Mononuclear cell (primary cell): Measurements from ENCODE around the gene C1QC. TPM values are rescaled to one million over a fixed set of nuclear protein-coding genes. Genes with fewer than 3 reads are reported as not detected.

ENCODE experiments used
- H3K27me3 ChIP-seq: 2 replicates; pipeline ENCODE4 v1.6.0; 2011; ENCODE audit warnings: low read length, control low read depth; ENCODE audit not compliant: insufficient read depth
- H3K4me1 ChIP-seq: 2 replicates; pipeline ENCODE4 v1.5.1; 2011; ENCODE audit warnings: mild to moderate bottlenecking, low read length, control low read depth; ENCODE audit not compliant: insufficient read depth
- H3K4me3 ChIP-seq: 2 replicates; pipeline ENCODE4 v1.5.1; 2011; ENCODE audit warnings: mild to moderate bottlenecking, low read length, moderate library complexity
- H3K9me3 ChIP-seq: 2 replicates; pipeline ENCODE4 v1.5.1; 2011; ENCODE audit warnings: low read depth, mild to moderate bottlenecking, control low read depth, low read length
- total RNA-seq: library from RNA; depleted of rRNA; stranded (reverse); fragments of >200 nt; gene quantifications from one replicate; pipeline ENCODE4 v1.2.3, GENCODE V29; 2012

The C1QC gene
- total RNA-seq, 1 donor, result 0.52 TPM

DNA sequence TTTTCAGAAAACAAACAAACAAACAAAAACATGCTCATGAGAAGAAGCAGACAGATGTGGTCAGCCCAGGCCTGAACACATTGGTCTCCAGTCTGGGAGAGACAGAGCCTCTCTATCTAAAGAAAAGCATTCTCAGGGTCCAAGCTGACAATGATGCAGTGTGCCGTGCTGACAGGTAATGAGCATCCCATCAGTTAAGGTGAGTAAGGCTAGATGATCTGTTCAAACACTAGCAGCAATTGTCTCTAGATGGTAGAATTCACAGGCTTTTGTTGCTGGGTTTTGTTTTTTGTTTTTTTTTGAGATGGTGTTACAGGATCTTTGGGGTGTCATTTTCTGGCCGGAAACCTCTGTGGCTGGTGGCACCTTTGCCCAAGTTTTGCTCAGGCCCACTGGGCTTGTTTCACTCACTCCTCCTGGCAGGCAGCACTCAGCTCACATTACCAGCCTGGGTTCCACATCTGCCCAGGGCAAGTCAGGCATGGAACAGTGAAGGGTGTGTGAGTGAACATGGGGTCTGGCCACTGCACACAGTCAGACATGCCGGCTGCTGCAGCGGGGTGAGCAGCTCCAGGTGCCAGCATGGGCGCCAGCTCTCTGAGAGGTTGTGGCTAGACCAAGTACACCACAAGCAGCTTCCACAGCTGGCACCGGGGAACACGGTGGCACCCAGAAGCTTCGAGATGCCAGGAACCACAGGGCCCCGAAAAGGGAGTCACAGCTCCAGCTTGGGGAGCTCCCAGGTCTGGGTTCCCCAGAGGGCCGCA is 9.6 kb upstream of the C1QC start:
- no peaks in the 10 kb centered on the region for H3K9me3 ChIP-seq
- H3K4me1 ChIP-seq, result no peaks in the 10 kb centered on the region
- H3K27me3 ChIP-seq, result no peaks in the 10 kb centered on the region
- no peak overlapping the region for H3K4me3 ChIP-seq

GRCh38 chr1:22635436-22635835 is 8.0 kb upstream of the C1QC start:
- Histone ChIP-seq H3K4me3 (no peak overlapping the region), H3K27me3 (no peaks in the 10 kb centered on the region), H3K9me3 (no peaks in the 10 kb centered on the region), H3K4me1 (no peaks in the 10 kb centered on the region)

- no peaks in the 10 kb centered on the region for H3K9me3 ChIP-seq
- H3K4me1 ChIP-seq, result no peaks in the 10 kb centered on the region
- no peaks in the 10 kb centered on the region for H3K27me3 ChIP-seq
- no peak within 1 kb of the TSS for H3K4me3 ChIP-seq
Measured at GRCh38 chr1:22636353-22636752, 7.1 kb upstream of the C1QC start, which contains the start of gene C1QA. C1QA (plus strand) TSS chr1:22636628; CDS start chr1:22637617, 989 bp downstream.

DNA sequence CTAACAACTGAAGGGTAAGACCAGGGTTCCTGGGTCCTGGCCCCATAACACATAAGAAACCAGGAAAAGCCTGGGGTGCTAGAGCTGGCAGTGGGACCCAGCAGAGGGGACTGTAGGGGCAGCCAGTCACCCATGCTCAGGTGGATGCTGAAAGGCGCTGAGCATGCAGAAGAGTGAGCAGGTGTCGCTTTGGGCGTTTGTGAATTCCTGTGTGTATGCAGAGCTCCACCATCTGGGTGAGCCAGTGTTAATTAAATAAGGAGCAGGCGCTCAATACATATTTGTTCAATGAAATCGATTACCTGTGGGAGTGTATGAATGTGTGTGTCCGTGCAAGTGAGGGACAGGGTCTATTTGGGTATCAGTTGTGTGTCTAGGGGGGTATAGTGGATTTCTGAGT is 6.5 kb upstream of the C1QC start:
- H3K27me3 ChIP-seq, result no peaks in the 10 kb centered on the region
- no peaks in the 10 kb centered on the region for H3K9me3 ChIP-seq
- no peaks in the 10 kb centered on the region for H3K4me1 ChIP-seq
- H3K4me3 ChIP-seq, result no peak overlapping the region

- Histone ChIP-seq H3K27me3 (no peaks in the 10 kb centered on the region), H3K4me3 (no peak overlapping the region), H3K9me3 (no peaks in the 10 kb centered on the region), H3K4me1 (no peaks in the 10 kb centered on the region)
Measured at GRCh38 chr1:22637907-22638445, 5.5 kb upstream of the C1QC start.

GRCh38 chr1:22638476-22639234 is 4.8 kb upstream of the C1QC start:
- no peaks in the 10 kb centered on the region for H3K4me1 ChIP-seq
- no peaks in the 10 kb centered on the region for H3K27me3 ChIP-seq
- no peak overlapping the region for H3K4me3 ChIP-seq
- H3K9me3 ChIP-seq, result no peaks in the 10 kb centered on the region

DNA sequence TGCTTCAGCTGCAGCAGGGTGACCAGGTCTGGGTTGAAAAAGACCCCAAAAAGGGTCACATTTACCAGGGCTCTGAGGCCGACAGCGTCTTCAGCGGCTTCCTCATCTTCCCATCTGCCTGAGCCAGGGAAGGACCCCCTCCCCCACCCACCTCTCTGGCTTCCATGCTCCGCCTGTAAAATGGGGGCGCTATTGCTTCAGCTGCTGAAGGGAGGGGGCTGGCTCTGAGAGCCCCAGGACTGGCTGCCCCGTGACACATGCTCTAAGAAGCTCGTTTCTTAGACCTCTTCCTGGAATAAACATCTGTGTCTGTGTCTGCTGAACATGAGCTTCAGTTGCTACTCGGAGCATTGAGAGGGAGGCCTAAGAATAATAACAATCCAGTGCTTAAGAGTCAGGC is 4.1 kb upstream of the C1QC start:
- H3K9me3 ChIP-seq, result no peaks in the 10 kb centered on the region

DNA sequence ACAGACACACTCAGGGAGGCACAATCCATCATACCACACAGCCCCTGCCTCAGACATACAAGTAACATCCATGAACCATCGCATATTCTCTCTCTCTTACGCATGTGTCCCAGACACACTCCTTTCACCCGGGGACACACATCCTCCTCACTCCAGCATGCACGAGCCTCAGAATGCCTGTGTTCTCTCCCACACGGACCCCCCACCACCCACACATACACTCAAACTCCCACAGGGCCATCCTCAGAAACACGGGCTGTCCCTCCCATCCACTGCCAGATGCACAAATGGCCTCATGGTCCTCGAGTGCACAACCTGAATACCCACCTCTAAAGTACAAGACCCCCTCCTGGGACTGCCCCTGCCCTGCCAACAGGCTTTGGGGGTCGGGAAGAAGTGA is 2.2 kb upstream of the C1QC start:
- Histone ChIP-seq H3K27me3 (no peaks in the 10 kb centered on the region), H3K9me3 (no peaks in the 10 kb centered on the region), H3K4me1 (no peaks in the 10 kb centered on the region), H3K4me3 (no peak overlapping the region)

More for the DNA sequence above, 4.1 kb upstream of the C1QC start:
- Histone ChIP-seq H3K27me3 (no peaks in the 10 kb centered on the region), H3K4me3 (no peak overlapping the region), H3K4me1 (no peaks in the 10 kb centered on the region)

GRCh38 chr1:22641906-22642636 is 1.4 kb upstream of the C1QC start:
- Histone ChIP-seq H3K9me3 (no peaks in the 10 kb centered on the region), H3K4me1 (no peaks in the 10 kb centered on the region), H3K27me3 (no peaks in the 10 kb centered on the region), H3K4me3 (no peak overlapping the region)

GRCh38 chr1:22643928-22644327 is 495 bp downstream of the C1QC start:
- Histone ChIP-seq H3K4me3 (no peak overlapping the region), H3K9me3 (no peaks in the 10 kb centered on the region), H3K4me1 (no peaks in the 10 kb centered on the region), H3K27me3 (no peaks in the 10 kb centered on the region)

GRCh38 chr1:22645931-22646330 is 2.5 kb downstream of the C1QC start:
- no peak overlapping the region for H3K4me3 ChIP-seq
- H3K9me3 ChIP-seq, result no peaks in the 10 kb centered on the region
- no peaks in the 10 kb centered on the region for H3K4me1 ChIP-seq
- H3K27me3 ChIP-seq, result no peaks in the 10 kb centered on the region

DNA sequence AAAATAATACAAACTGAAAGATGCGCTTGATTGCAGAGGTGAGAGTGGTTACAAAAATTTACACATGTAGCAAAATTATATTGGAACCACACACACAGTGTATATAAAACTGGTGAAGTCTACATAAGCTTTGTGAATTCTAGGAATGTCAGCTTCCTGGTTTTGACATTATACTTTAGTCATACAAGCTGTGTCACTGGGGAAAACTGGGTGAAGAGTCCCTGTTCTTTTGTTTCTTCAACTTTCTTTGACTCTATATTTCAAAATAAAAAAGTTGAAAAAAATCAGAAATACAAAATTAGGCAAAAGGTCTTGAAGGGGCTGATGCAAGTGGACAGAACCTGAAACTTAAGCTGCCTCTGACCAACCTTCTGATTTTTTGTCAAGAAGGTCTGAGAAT is 3.0 kb downstream of the C1QC start:
- H3K4me3 ChIP-seq, result no peak overlapping the region
- no peaks in the 10 kb centered on the region for H3K9me3 ChIP-seq
- H3K27me3 ChIP-seq, result no peaks in the 10 kb centered on the region
- H3K4me1 ChIP-seq, result no peaks in the 10 kb centered on the region

GRCh38 chr1:22650089-22650693 is 6.8 kb downstream of the C1QC start:
- H3K4me1 ChIP-seq, result no peaks in the 10 kb centered on the region
- H3K4me3 ChIP-seq, result no peak overlapping the region
- no peaks in the 10 kb centered on the region for H3K27me3 ChIP-seq
- no peaks in the 10 kb centered on the region for H3K9me3 ChIP-seq

GRCh38 chr1:22651941-22652856 is 8.8 kb downstream of the C1QC start:
- no peak overlapping the region for H3K4me3 ChIP-seq
- H3K9me3 ChIP-seq, result no peaks in the 10 kb centered on the region
- no peaks in the 10 kb centered on the region for H3K4me1 ChIP-seq
- H3K27me3 ChIP-seq, result no peaks in the 10 kb centered on the region
